Neutrophil (primary cell): ENCODE measurements around the gene RBM15B.
A peak's percentile ranks its signal among the peaks of the same experiment; 100 is the strongest.

Experiments used
- H3K27ac ChIP-seq: fragments of 200-600 bp; sonication (generic); 2 replicates; pipeline ENCODE4 v1.5.1; 2016; ENCODE audit warnings: mild to moderate bottlenecking, moderate library complexity
- H3K27me3 ChIP-seq: fragments of 200-600 bp; sonication (generic); 2 replicates; pipeline ENCODE4 v1.6.0; 2016; ENCODE audit warnings: mild to moderate bottlenecking
- H3K36me3 ChIP-seq: fragments of 200-600 bp; sonication (generic); 2 replicates; pipeline ENCODE4 v1.5.1; 2017
- H3K4me1 ChIP-seq, 2 experiments: fragments of 200-600 bp in 1 of 2; sonication (generic) in 1 of 2; 1 replicate in 1 of 2; 2 replicates in 1 of 2; pipeline versions ENCODE4 v1.5.1 to v1.6.1; 2013 to 2016; ENCODE audit warnings: low read depth in 1 of 2, low read length in 1 of 2, mild to moderate bottlenecking in 1 of 2, moderate library complexity in 1 of 2; ENCODE audit not compliant: control insufficient read depth in 1 of 2, insufficient read depth in 1 of 2
- H3K4me3 ChIP-seq, 2 experiments: fragments of 200-600 bp in 1 of 2; sonication (generic) in 1 of 2; 1 replicate in 1 of 2; 2 replicates in 1 of 2; pipeline ENCODE4 v1.5.1; 2013 to 2016; ENCODE audit warnings: low read depth in 1 of 2, low read length in 1 of 2, mild to moderate bottlenecking in 1 of 2, moderate library complexity in 1 of 2
- H3K9me3 ChIP-seq: fragments of 200-600 bp; sonication (generic); 2 replicates; pipeline ENCODE4 v1.5.1; 2016
- TF ChIP-seq, protein P1 (sequence below): fragments of 200-600 bp; sonication (generic); IDR thresholded peaks from 2 replicates; pipeline ENCODE4 v1.5.1; 2016; ENCODE audit warnings: antibody characterized with exemption

The RBM15B gene

DNA sequence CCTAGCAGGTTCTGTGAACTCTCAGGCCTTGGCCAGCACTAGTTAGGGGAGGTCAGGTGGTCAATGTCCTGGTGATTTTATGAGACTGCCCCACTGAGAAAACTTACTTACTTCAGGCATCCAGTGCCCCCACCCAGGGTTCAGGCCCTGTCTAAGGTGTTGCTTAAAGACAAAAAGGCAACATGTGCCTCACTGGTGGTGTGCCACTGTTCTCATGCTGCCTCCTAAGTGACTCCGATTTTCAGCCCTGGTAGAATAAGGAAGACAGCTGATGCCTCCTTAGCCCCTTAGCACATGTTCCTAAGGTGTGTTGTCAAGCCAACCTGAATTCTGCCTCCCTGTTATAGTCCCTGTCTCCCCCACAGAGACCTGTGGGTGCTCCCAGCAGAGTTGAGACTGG is 5.3 kb downstream of the RBM15B start:
- peaks cover 9 to 12% of the 10 kb centered on the region in 2 experiments for H3K4me1 ChIP-seq
- no peaks in the 10 kb centered on the region for H3K27me3 ChIP-seq
- peaks cover 69% of the 10 kb centered on the region for H3K36me3 ChIP-seq
- H3K9me3 ChIP-seq: no peaks in the 10 kb centered on the region
- no peak overlapping the region for H3K4me3 ChIP-seq
- TF ChIP-seq, protein P1, sequence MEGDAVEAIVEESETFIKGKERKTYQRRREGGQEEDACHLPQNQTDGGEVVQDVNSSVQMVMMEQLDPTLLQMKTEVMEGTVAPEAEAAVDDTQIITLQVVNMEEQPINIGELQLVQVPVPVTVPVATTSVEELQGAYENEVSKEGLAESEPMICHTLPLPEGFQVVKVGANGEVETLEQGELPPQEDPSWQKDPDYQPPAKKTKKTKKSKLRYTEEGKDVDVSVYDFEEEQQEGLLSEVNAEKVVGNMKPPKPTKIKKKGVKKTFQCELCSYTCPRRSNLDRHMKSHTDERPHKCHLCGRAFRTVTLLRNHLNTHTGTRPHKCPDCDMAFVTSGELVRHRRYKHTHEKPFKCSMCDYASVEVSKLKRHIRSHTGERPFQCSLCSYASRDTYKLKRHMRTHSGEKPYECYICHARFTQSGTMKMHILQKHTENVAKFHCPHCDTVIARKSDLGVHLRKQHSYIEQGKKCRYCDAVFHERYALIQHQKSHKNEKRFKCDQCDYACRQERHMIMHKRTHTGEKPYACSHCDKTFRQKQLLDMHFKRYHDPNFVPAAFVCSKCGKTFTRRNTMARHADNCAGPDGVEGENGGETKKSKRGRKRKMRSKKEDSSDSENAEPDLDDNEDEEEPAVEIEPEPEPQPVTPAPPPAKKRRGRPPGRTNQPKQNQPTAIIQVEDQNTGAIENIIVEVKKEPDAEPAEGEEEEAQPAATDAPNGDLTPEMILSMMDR: no peak
- no peak overlapping the region for H3K27ac ChIP-seq

GRCh38 chr3:51397392-51397791 is 6.3 kb downstream of the RBM15B start:
- TF ChIP-seq, protein P1: no peak

DNA sequence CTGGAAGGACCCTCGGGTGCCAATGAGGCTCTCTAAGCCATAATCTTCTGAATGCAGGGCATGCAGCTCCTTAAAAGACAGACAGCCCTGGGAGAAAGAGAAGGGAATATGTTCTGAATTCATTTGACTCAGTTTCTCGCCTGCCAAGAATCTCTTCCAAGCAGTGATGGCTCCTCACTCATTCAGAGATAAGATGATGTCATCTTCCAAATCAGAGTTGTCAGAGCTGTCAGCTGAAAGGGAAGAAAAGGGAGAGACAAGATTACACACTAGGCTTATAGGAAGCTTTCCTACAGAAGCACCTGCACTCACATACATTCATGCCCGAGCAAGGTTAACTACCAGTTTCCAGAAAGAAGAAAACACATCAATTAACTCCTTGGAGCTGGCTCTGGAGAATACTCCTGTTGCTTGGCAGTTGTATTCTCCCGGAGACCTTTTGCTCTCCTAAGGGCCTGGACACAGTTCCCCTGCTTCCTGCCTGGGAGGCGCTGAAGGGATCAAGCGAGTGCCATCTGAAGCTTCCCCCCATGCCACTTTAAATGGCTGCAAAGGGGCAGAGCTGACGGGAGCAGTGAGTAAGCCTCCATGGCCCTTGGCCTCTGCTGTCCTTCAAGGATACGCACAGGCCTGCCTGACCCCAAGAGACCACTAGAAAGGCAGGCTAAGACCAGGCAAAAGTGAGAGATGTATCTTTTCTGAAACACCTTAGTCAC is 7.7 kb downstream of the RBM15B start:
- Histone ChIP-seq H3K27me3 (no peaks in the 10 kb centered on the region), H3K36me3 (peaks cover 64% of the 10 kb centered on the region), H3K4me3 (no peak overlapping the region), H3K9me3 (no peaks in the 10 kb centered on the region), H3K4me1 (no peaks in the 10 kb centered on the region), H3K27ac (no peak overlapping the region)
- TF ChIP-seq, protein P1: no peak

More at GRCh38 chr3:51397392-51397791, 6.3 kb downstream of the RBM15B start:
- Histone ChIP-seq H3K27ac (no peak overlapping the region), H3K9me3 (no peaks in the 10 kb centered on the region), H3K27me3 (no peaks in the 10 kb centered on the region), H3K36me3 (peaks cover 69% of the 10 kb centered on the region), H3K4me1 (peaks cover under 1 to 5% of the 10 kb centered on the region in 2 experiments), H3K4me3 (no peak overlapping the region)

DNA sequence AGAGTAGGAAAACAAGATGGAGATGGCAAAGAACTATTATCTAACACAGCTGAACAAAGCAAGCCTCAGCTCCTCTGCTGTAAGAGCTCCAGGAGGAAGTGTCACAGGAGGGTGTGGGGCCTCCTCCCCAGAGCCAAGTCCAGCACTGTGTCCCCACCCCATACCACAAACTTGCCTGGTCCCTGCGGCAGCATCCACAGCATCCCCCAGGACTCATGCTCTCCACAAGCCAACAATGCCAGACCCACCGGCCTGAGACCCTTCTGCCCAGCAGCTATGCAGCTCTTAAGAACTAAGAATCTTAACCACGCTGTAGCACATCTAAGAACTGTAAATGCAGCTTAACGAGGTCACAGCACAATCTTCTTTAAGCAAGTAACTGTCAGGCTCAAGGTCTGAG is 9.1 kb downstream of the RBM15B start:
- H3K36me3 ChIP-seq: peaks cover 53% of the 10 kb centered on the region
- H3K9me3 ChIP-seq: no peaks in the 10 kb centered on the region
- no peaks in the 10 kb centered on the region for H3K27me3 ChIP-seq
- H3K4me3 ChIP-seq: no peak overlapping the region
- H3K27ac ChIP-seq: no peak overlapping the region
- H3K4me1 ChIP-seq: no peaks in the 10 kb centered on the region
- TF ChIP-seq, protein P1: no peak

DNA sequence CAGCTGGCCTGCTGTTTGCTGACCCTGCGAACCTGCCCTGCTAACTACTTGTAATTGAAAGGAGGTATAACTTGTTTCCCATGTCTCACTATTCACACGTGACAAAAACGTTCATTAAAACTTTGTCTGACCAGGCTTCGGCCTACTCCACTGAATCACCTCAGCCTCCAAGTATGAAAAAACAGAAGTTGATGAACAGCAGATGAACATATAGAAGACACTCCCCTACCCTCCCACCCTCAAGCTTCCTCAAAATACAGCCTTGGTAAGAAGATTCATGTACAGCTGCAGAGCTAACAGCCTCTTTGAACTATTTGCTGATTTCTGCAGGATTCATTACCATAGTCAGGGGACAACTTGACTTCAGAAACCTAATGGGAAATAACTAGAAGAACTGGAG is 10.7 kb downstream of the RBM15B start:
- no peaks in the 10 kb centered on the region for H3K4me1 ChIP-seq
- H3K27me3 ChIP-seq: no peaks in the 10 kb centered on the region
- H3K36me3 ChIP-seq: peaks cover 37% of the 10 kb centered on the region
- H3K9me3 ChIP-seq: no peaks in the 10 kb centered on the region
- TF ChIP-seq, protein P1: no peak
- H3K4me3 ChIP-seq: no peak overlapping the region
- H3K27ac ChIP-seq: peak overlapping the region; percentile 14
